ENCODE measurements around the gene SLC25A22.

Gene SLC25A22

GRCh38 chr11:742571-743201, 55.4 kb downstream of the SLC25A22 start:
- DNase-seq, result no peak

- no peak for DNase-seq
Measured at GRCh38 chr11:742156-742546, 55.9 kb downstream of the SLC25A22 start.
